NCI-H1436 treated with DMSO at 0.1 percent for 48 hours (cell line): ENCODE results near the gene AR.

Experiments used
- DNase-seq: peaks from one replicate; lab custom pipeline; 2025; lab: John Stamatoyannopoulos, UW

Gene AR

DNA sequence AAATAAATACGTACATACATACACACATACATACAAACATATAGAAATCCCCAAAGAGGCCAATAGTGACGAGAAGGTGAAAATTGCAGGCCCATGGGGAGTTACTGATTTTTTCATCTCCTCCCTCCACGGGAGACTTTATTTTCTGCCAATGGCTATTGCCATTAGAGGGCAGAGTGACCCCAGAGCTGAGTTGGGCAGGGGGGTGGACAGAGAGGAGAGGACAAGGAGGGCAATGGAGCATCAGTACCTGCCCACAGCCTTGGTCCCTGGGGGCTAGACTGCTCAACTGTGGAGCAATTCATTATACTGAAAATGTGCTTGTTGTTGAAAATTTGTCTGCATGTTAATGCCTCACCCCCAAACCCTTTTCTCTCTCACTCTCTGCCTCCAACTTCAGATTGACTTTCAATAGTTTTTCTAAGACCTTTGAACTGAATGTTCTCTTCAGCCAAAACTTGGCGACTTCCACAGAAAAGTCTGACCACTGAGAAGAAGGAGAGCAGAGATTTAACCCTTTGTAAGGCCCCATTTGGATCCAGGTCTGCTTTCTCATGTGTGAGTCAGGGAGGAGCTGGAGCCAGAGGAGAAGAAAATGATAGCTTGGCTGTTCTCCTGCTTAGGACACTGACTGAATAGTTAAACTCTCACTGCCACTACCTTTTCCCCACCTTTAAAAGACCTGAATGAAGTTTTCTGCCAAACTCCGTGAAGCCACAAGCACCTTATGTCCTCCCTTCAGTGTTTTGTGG is 180.7 kb downstream of the AR start:
- DNase-seq: no peak

DNA sequence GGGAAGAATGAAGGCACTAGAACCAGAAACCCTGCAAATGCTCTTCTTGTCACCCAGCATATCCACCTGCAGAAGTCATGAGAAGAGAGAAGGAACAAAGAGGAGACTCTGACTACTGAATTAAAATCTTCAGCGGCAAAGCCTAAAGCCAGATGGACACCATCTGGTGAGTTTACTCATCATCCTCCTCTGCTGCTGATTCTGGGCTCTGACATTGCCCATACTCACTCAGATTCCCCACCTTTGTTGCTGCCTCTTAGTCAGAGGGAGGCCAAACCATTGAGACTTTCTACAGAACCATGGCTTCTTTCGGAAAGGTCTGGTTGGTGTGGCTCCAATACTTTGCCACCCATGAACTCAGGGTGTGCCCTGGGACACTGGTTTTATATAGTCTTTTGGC is 181.7 kb downstream of the AR start:
- DNase-seq: no peak

DNA sequence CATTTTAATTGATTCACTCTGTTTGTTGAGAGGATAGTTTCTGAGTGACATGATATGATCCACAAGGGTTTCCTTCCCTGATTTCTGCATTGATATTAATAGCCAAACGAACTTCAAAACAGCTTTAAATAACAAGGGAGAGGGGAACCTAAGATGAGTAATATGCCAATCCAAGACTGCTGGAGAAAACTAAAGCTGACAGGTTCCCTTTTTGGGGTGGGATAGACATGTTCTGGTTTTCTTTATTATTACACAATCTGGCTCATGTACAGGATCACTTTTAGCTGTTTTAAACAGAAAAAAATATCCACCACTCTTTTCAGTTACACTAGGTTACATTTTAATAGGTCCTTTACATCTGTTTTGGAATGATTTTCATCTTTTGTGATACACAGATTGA is 182.2 kb downstream of the AR start:
- DNase-seq: no peak

DNA sequence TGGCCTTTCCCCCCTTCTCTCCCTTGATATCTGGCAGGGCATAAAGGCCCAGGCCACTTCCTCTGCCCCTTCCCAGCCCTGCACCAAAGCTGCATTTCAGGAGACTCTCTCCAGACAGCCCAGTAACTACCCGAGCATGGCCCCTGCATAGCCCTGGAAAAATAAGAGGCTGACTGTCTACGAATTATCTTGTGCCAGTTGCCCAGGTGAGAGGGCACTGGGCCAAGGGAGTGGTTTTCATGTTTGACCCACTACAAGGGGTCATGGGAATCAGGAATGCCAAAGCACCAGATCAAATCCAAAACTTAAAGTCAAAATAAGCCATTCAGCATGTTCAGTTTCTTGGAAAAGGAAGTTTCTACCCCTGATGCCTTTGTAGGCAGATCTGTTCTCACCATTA is 183.8 kb downstream of the AR start:
- no peak for DNase-seq

DNA sequence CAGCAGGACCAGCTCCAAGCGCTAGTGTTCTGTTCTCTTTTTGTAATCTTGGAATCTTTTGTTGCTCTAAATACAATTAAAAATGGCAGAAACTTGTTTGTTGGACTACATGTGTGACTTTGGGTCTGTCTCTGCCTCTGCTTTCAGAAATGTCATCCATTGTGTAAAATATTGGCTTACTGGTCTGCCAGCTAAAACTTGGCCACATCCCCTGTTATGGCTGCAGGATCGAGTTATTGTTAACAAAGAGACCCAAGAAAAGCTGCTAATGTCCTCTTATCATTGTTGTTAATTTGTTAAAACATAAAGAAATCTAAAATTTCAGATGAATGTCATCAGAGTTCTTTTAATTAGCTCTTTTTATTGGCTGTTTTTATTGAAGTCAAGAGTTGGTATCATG is 186.5 kb downstream of the AR start:
- no peak for DNase-seq

DNA sequence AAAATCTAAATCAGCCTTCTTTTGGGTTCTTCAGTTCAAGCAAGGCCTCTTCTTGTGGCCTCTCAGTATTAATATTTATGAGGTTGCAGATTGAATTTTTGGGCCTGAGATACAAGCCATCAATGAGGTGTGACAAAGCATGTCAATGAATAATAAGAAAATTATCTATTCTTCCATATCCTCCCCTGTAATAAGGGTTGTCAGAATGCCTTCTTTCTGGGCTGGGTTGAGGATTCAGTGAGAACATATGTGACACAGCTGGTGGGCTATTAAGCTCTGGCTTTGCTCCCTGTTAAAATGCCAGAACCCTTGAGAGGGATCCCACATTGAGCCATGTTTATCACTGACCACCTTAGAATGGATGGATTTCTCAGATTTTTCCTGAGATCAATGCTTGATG is 187.2 kb downstream of the AR start:
- no peak for DNase-seq

DNA sequence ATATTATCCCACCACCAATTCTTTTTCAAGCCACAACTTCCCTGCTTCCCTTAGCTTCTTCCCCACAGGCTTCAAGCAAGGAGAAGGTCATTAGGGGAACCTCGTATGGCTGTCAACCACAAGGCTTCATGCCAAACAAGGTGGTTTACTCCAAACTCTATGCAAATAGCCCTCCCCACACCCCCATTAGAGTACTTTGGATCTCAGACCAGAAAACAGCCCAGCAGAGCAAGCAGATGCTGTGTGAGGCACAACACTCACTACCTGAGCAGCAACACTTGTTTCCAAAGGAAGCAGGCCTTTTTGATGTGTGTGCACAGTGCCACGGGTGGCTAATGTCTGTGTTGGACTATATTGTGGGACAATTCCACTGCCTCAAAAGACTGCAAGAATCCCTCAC is 189.0 kb downstream of the AR start:
- DNase-seq: no peak

DNA sequence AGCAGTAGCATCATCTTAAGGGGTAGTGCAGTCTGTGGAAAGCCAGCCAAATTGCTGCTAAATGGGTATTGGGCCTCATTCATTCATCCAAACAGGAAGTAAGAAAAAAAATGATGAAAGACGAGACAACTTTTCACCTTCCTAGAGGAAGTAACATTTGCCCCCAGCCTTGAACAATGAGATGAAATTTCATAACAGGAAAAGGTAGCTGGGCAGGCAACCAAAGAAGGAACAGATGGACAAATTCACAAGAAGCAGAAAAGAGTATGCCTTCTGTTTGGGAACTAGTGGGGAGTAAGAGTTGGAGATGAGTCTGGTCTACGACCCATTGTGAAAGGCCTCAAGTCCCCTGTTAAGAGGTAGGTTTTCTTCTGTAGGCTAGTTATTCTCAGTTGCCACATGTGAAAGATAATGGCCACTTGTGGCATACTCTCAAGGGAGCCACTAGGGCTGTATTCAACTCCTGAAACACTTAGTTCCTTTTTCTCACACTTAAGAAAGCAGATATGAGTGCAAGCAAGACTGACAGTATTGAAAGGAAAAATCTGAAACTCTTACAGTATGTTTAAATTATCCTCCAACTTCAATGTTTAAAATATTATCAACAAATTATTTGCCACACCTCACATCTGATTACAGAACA is 190.4 kb downstream of the AR start:
- DNase-seq: no peak

DNA sequence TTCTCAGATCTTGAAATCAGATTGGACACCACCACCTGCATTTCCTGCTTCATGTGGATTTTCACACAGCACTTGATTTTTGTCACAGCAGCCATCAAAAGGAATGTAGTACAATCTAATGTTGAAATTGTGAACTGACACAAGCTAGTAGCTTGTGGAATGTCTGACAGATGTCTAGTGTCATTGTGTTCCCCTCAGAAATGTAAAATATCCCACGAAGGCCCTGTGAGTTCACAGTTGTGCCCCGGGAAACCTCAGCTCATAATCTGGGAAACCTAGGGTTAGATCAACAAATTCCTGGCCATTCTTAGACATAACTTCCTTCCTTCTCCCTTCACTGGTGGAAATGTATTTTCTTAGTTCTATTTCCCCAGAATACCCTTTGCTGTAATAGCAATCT is 205.7 kb downstream of the AR start:
- DNase-seq: no peak

DNA sequence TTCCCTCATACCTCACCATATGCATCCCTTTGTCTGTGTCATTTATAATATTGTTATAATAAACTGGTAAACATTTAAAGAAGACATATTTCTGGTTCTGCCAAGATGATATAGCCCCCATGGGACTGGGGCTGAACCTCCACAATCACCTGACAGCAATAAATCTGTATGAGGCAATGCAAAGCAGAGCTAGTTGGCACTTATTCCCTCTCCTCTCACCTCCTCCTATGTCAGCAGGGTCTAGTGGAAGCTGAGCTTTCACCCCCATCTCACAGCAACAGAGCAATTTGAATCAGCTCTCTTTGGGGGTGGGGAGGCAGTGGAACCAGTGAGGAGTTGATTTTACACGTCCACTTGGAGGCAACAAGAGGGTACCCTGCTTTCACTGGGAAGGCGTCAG is 206.9 kb downstream of the AR start:
- DNase-seq: no peak

DNA sequence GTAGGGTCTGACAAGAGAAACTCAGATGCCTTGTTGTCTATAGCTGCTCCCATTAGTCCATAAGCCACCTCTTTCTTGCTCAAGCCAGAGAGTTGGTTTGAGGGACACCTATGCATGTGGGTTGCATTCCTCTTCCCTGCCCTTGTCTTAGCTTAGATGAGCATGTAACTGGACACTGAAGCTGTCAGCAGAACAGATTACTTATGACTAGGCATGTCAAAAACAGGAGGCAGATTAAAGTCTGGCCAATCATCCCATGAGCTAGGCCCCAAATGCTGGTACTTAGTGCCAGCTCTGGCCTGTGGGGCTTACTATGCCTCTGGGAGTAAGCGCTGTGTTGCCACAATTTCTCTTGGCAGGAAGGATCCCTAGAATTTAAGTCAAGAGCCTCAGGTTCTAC is 215.2 kb downstream of the AR start:
- no peak for DNase-seq

DNA sequence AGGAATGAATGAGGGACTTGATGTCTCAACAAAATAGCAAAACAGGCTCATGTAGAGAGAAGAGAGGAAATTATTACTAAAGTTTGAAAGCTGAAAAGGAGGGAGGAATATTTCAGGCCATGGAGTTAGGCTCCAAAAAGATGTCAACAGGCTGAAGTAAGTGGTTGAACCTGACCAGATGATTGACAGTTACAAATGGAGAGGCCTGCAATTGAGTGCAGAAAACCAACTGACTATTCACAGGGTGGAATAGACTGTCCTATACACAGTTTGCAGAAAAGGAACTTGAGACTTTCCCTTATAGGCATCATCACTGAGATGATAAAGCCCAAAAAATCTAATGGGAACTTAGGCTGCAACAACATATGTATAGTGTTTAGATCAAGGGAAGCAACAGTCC is 233.3 kb downstream of the AR start:
- DNase-seq: no peak

DNA sequence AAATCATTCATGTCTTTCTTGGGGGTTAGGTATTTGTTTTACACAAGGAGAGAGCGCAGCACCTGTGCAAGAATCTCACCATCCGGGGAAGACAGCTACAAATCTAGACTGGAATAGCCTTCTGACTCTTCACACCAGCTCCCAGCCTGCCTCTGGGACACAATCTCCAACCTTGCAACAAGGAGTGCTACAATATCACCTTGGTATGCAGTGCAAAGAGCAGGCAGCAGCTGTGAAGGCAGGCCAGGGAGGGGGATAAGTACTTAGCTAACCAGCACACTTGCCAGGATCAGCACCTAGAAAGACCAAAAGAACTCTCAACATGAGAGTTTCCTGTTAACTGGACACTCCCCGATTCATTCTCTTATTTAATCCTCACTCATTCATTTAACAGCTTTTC is 235.3 kb downstream of the AR start:
- DNase-seq: no peak
